K562 (cell line): ENCODE results near the gene CPNE2. TPM values are rescaled to one million over a fixed set of nuclear protein-coding genes. Genes with fewer than 3 reads are reported as not detected.

Source experiments
- ARID2 ChIP-seq: fragments of 450-650 bp; IDR thresholded peaks from 2 replicates; pipeline ENCODE4 v1.6.1; 2017; ENCODE audit warnings: antibody characterized with exemption, mild to moderate bottlenecking
- ATF4 ChIP-seq: fragments of 450-650 bp; formaldehyde crosslinking; IDR thresholded peaks from 2 replicates; pipeline ENCODE4 v1.4.0; 2022; ENCODE audit warnings: mild to moderate bottlenecking, moderate library complexity
- CBFA2T2 ChIP-seq: fragments of 450-650 bp; conservative IDR thresholded peaks from 2 replicates; pipeline ENCODE4 v1.6.1; 2017; ENCODE audit warnings: mild to moderate bottlenecking
- DMBX1 ChIP-seq: fragments of 250-450 bp; sonication (Bioruptor Pico); IDR thresholded peaks from 2 replicates; pipeline ENCODE4 v1.8.0; 2022; ENCODE audit warnings: inconsistent platforms, mild to moderate bottlenecking, moderate library complexity, borderline replicate concordance
- HNRNPL ChIP-seq: fragments of 200-400 bp; formaldehyde crosslinking; IDR thresholded peaks from 2 replicates; pipeline ENCODE4 v1.6.1; 2017; ENCODE audit warnings: low read depth, mild to moderate bottlenecking, low read length
- MEF2D ChIP-seq: conservative IDR thresholded peaks from 2 replicates; pipeline ENCODE4 v1.6.1; 2016; ENCODE audit warnings: low read depth, missing genetic modification characterization, missing compliant biosample characterization
- PYGO2 ChIP-seq: fragments of 450-650 bp; IDR thresholded peaks from 2 replicates; pipeline ENCODE4 v1.6.1; 2016; ENCODE audit warnings: mild to moderate bottlenecking, missing genetic modification characterization, moderate library complexity, missing compliant biosample characterization
- RAD51 ChIP-seq: fragments of 450-650 bp; IDR thresholded peaks from 2 replicates; pipeline ENCODE4 v1.7.1; 2016; ENCODE audit warnings: low read depth, mild to moderate bottlenecking, borderline replicate concordance
- TEAD4 ChIP-seq, 2 experiments: sonication (generic) in 1 of 2; formaldehyde crosslinking in 1 of 2; IDR thresholded peaks; 2 replicates each; pipeline versions ENCODE4 v1.6.1 to v1.8.0; 2012 to 2022; ENCODE audit warnings: borderline replicate concordance in 1 of 2, inconsistent platforms in 1 of 2, low read length in 1 of 2, mild to moderate bottlenecking in 1 of 2, missing genetic modification reagents in 1 of 2
- TOE1 ChIP-seq, 2 experiments: fragments of 450-650 bp in 1 of 2; sonication (generic) in 1 of 2; formaldehyde crosslinking in 1 of 2; IDR thresholded peaks; 2 replicates each; pipeline versions ENCODE4 v1.7.1 to v1.8.0; 2016 to 2022; ENCODE audit warnings: borderline replicate concordance in 2 of 2, mild to moderate bottlenecking in 2 of 2, antibody characterized with exemption in 1 of 2, inconsistent platforms in 1 of 2, low read depth in 1 of 2, missing genetic modification reagents in 1 of 2, moderate library complexity in 1 of 2
- ZNF232 ChIP-seq: sonication (generic); formaldehyde crosslinking; IDR thresholded peaks from 2 replicates; pipeline ENCODE4 v1.8.0; 2022; ENCODE audit warnings: mild to moderate bottlenecking, missing genetic modification reagents
- polyA plus RNA-seq, 8 experiments: library from polyadenylated mRNA; depleted of rRNA in 4 of 8; stranded (reverse) in 5 of 8; unstranded in 3 of 8; fragments of >200 nt; fragmentation: Nextera tagmentation in 2 of 8; fragmentation: Illumina TruSeq in 1 of 8; extraction: Ambion mirVana in 2 of 8; extraction: Trizol in 1 of 8; gene quantifications; 2 replicates each; pipeline versions ENCODE4 v1.2.1 to v1.2.3, GENCODE V29; 2011 to 2014; ENCODE audit warnings: inconsistent platforms in 1 of 8, missing spikeins in 1 of 8
- total RNA-seq, 7 experiments: library from RNA; depleted of rRNA in 6 of 7; stranded (reverse); fragments of >200 nt in 6 of 7; fragmentation: Illumina TruSeq in 2 of 7; extraction: Trizol in 2 of 7; gene quantifications; 2 replicates each; pipeline versions ENCODE4 v1.2.1 to v1.2.3, GENCODE V29; 2011 to 2021; ENCODE audit warnings: low replicate concordance in 1 of 7

Gene CPNE2
- total and polyA plus RNA-seq, 9 of the 15 experiments (the other 6 are each of a cell fraction or from before 2014, with no cell fraction given), result 3.0 to 13.9 (median 8.6) TPM

- TF ChIP-seq RAD51 (peak; percentile 71; the same call in 1 of the 2 replicates), TEAD4 (IDR thresholded peaks at IDR 0.05; ENCODE audit: low read length) (no peak), TEAD4 (CRISPR knock-in tag; IDR thresholded peaks at IDR 0.05; ENCODE audit: borderline replicate concordance) (no peak), CBFA2T2 (peak; percentile 32), DMBX1 (CRISPR knock-in tag) (no peak), PYGO2 (no peak), MEF2D (no peak), TOE1 (IDR thresholded peaks at IDR 0.05; ENCODE audit: borderline replicate concordance) (0 out of 2 replicates have a peak, but pooled peaks have one; percentile 17), TOE1 (CRISPR knock-in tag; IDR thresholded peaks at IDR 0.05; ENCODE audit: borderline replicate concordance, low read depth) (no peak), HNRNPL (no peak), ATF4 (CRISPR knock-in tag) (no peak), ZNF232 (CRISPR knock-in tag) (no peak), ARID2 (no peak)
These were observed 31.7 kb downstream of the CPNE2 start (continued) for GRCh38 chr16:57123974-57124674.
